Neural cell (in vitro differentiated cells): Measurements from ENCODE around the gene SHISA7. TPM values are rescaled to one million over a fixed set of nuclear protein-coding genes. Genes with fewer than 3 reads are reported as not detected.

ENCODE experiments used
- H2AFZ ChIP-seq: fragments of 200-600, 300-800 bp; sonication (generic), shearing (Covaris generic); 2 replicates; pipeline ENCODE4 v1.6.0; 2014; ENCODE audit warnings: low read depth, mild to moderate bottlenecking, antibody characterized with exemption, low read length, moderate library complexity
- H3F3A ChIP-seq: fragments of 200-600 bp; shearing (Covaris generic); 2 replicates; pipeline ENCODE4 v1.6.1; 2016; ENCODE audit warnings: mild to moderate bottlenecking, moderate library complexity, mixed read lengths, antibody characterized with exemption, low read length; ENCODE audit not compliant: insufficient read depth, poor library complexity, severe bottlenecking
- H3K27ac ChIP-seq: fragments of 200-600, 300-800 bp; sonication (generic), shearing (Covaris generic); 2 replicates; pipeline ENCODE4 v1.5.1; 2014; ENCODE audit warnings: mild to moderate bottlenecking, low read length, moderate library complexity
- H3K27me3 ChIP-seq: fragments of 300-800, 200-600 bp; sonication (generic), shearing (Covaris generic); 2 replicates; pipeline ENCODE4 v1.6.0; 2014; ENCODE audit warnings: mild to moderate bottlenecking, low read depth, low read length, moderate library complexity; ENCODE audit not compliant: insufficient read depth
- H3K36me3 ChIP-seq: fragments of 300-800, 200-600 bp; sonication (generic), shearing (Covaris generic); 2 replicates; pipeline ENCODE4 v1.5.1; 2014; ENCODE audit warnings: mild to moderate bottlenecking, antibody characterized with exemption, low read length, moderate library complexity; ENCODE audit not compliant: insufficient read depth
- H3K4me2 ChIP-seq: fragments of 300-800, 200-600 bp; sonication (generic), shearing (Covaris generic); 2 replicates; pipeline ENCODE4 v1.6.0; 2014; ENCODE audit warnings: mild to moderate bottlenecking, low read length
- H3K4me3 ChIP-seq: fragments of 300-800, 200-600 bp; sonication (generic), shearing (Covaris generic); 2 replicates; pipeline ENCODE4 v1.5.1; 2014; ENCODE audit warnings: mild to moderate bottlenecking, low read length, moderate library complexity
- H3K79me2 ChIP-seq: fragments of 200-600 bp; shearing (Covaris generic); replicated peaks from 2 replicates; pipeline ENCODE4 v1.6.0; 2014; ENCODE audit warnings: mild to moderate bottlenecking, low read length, moderate library complexity; ENCODE audit not compliant: insufficient read depth
- H3K9ac ChIP-seq: fragments of 300-800, 200-600 bp; sonication (generic), shearing (Covaris generic); 2 replicates; pipeline ENCODE4 v1.6.1; 2016; ENCODE audit warnings: mild to moderate bottlenecking, low read length, mixed read lengths
- H3K9me2 ChIP-seq: fragments of 200-600 bp; shearing (Covaris generic); 2 replicates; pipeline ENCODE4 v1.6.1; 2016; ENCODE audit warnings: mild to moderate bottlenecking, low read length, mixed read lengths; ENCODE audit not compliant: insufficient read depth
- H3K9me3 ChIP-seq: fragments of 200-600, 300-800 bp; sonication (generic), shearing (Covaris generic); 2 replicates; pipeline ENCODE4 v1.6.1; 2016; ENCODE audit warnings: mild to moderate bottlenecking, mixed run types, low read length, moderate library complexity, mixed read lengths
- H4K20me1 ChIP-seq: fragments of 200-600 bp; shearing (Covaris generic); 2 replicates; pipeline ENCODE4 v1.6.1; 2016; ENCODE audit warnings: mild to moderate bottlenecking, mixed run types; ENCODE audit not compliant: insufficient read depth
- EP300 ChIP-seq: fragments of 450-650 bp; conservative IDR thresholded peaks from 2 replicates; pipeline ENCODE4 v1.6.1; 2014; ENCODE audit warnings: antibody characterized with exemption, mild to moderate bottlenecking, moderate library complexity; ENCODE audit not compliant: poor library complexity, severe bottlenecking
- EZH2 ChIP-seq: fragments of 200-600, 300-800 bp; shearing (Covaris generic), sonication (generic); IDR thresholded peaks from 2 replicates; pipeline ENCODE4 v1.6.1; 2014; ENCODE audit warnings: antibody characterized with exemption, low read length, borderline replicate concordance, mild to moderate bottlenecking; ENCODE audit not compliant: insufficient read depth, poor library complexity, severe bottlenecking
- MXI1 ChIP-seq: fragments of 450-650 bp; conservative IDR thresholded peaks from 2 replicates; pipeline ENCODE4 v1.6.1; 2014; ENCODE audit warnings: antibody characterized with exemption, mild to moderate bottlenecking; ENCODE audit not compliant: poor library complexity, severe bottlenecking
- POLR2AphosphoS5 ChIP-seq: IDR thresholded peaks from 2 replicates; pipeline ENCODE4 v1.6.1; 2012
- RAD21 ChIP-seq: fragments of 450-650 bp; conservative IDR thresholded peaks from 2 replicates; pipeline ENCODE4 v1.6.1; 2014; ENCODE audit warnings: antibody characterized with exemption, mild to moderate bottlenecking, moderate library complexity
- SMC3 ChIP-seq: fragments of 450-650 bp; conservative IDR thresholded peaks from 2 replicates; pipeline ENCODE4 v1.6.1; 2014; ENCODE audit warnings: antibody characterized with exemption, mild to moderate bottlenecking, moderate library complexity; ENCODE audit not compliant: poor library complexity
- TAF1 ChIP-seq: IDR thresholded peaks from 2 replicates; pipeline ENCODE4 v1.6.1; 2012; ENCODE audit warnings: low read depth
- polyA plus RNA-seq: library from polyadenylated mRNA; depleted of rRNA; stranded (reverse); fragments of >200 nt; gene quantifications from 2 replicates; pipeline ENCODE4 v1.2.3, GENCODE V29; 2014
- TF ChIP-seq, protein P1 (sequence below): fragments of 450-650 bp; IDR thresholded peaks from 2 replicates; pipeline ENCODE4 v1.5.1; 2014; ENCODE audit warnings: antibody characterized with exemption, mild to moderate bottlenecking, moderate library complexity; ENCODE audit not compliant: poor library complexity, severe bottlenecking
- TF ChIP-seq, protein P2 (sequence below): IDR thresholded peaks from 2 replicates; pipeline ENCODE4 v1.6.1; 2012; ENCODE audit warnings: borderline replicate concordance

The SHISA7 gene
- polyA plus RNA-seq, 1 donor from 2014 or later = 4.5 TPM

DNA sequence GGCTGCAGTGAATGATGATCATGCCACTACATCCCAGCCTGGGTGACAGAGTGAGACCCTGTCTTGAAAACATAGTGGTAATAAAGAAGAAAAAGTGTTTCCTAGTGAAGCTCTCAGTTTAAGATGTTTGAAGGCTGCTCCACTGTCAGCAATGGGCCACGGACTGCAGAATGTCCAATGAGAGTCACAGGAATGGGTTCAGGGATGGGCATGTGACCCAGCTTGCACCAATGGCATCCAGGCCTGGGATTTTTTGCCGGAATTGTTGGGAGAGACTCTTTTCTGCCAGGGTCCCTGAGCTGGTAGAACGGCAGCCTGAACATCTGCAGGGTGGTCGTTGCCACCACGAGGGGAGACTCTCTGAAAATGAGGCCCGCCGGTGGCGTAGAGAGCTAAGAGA, 6.3 kb downstream of the SHISA7 start:
- Histone ChIP-seq H2AFZ (no peak overlapping the region), H3K9me2 (no peaks in the 10 kb centered on the region), H3K36me3 (peaks cover 7% of the 10 kb centered on the region), H3K9ac (no peak overlapping the region), H3K79me2 (no peaks in the 10 kb centered on the region), H3K4me2 (no peak overlapping the region), H3F3A (no peaks in the 10 kb centered on the region), H3K4me3 (no peak overlapping the region), H4K20me1 (peaks cover 6% of the 10 kb centered on the region), H3K9me3 (no peaks in the 10 kb centered on the region), H3K27ac (no peak overlapping the region), H3K27me3 (peaks cover 36% of the 10 kb centered on the region)
- TF ChIP-seq RAD21 (no peak), SMC3 (no peak), EZH2 (no peak), MXI1 (no peak), EP300 (no peak), TAF1 (no peak), POLR2AphosphoS5 (no peak)
- TF ChIP-seq, protein P1, sequence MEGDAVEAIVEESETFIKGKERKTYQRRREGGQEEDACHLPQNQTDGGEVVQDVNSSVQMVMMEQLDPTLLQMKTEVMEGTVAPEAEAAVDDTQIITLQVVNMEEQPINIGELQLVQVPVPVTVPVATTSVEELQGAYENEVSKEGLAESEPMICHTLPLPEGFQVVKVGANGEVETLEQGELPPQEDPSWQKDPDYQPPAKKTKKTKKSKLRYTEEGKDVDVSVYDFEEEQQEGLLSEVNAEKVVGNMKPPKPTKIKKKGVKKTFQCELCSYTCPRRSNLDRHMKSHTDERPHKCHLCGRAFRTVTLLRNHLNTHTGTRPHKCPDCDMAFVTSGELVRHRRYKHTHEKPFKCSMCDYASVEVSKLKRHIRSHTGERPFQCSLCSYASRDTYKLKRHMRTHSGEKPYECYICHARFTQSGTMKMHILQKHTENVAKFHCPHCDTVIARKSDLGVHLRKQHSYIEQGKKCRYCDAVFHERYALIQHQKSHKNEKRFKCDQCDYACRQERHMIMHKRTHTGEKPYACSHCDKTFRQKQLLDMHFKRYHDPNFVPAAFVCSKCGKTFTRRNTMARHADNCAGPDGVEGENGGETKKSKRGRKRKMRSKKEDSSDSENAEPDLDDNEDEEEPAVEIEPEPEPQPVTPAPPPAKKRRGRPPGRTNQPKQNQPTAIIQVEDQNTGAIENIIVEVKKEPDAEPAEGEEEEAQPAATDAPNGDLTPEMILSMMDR = no peak
- TF ChIP-seq, protein P2, sequence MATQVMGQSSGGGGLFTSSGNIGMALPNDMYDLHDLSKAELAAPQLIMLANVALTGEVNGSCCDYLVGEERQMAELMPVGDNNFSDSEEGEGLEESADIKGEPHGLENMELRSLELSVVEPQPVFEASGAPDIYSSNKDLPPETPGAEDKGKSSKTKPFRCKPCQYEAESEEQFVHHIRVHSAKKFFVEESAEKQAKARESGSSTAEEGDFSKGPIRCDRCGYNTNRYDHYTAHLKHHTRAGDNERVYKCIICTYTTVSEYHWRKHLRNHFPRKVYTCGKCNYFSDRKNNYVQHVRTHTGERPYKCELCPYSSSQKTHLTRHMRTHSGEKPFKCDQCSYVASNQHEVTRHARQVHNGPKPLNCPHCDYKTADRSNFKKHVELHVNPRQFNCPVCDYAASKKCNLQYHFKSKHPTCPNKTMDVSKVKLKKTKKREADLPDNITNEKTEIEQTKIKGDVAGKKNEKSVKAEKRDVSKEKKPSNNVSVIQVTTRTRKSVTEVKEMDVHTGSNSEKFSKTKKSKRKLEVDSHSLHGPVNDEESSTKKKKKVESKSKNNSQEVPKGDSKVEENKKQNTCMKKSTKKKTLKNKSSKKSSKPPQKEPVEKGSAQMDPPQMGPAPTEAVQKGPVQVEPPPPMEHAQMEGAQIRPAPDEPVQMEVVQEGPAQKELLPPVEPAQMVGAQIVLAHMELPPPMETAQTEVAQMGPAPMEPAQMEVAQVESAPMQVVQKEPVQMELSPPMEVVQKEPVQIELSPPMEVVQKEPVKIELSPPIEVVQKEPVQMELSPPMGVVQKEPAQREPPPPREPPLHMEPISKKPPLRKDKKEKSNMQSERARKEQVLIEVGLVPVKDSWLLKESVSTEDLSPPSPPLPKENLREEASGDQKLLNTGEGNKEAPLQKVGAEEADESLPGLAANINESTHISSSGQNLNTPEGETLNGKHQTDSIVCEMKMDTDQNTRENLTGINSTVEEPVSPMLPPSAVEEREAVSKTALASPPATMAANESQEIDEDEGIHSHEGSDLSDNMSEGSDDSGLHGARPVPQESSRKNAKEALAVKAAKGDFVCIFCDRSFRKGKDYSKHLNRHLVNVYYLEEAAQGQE = no peak

DNA sequence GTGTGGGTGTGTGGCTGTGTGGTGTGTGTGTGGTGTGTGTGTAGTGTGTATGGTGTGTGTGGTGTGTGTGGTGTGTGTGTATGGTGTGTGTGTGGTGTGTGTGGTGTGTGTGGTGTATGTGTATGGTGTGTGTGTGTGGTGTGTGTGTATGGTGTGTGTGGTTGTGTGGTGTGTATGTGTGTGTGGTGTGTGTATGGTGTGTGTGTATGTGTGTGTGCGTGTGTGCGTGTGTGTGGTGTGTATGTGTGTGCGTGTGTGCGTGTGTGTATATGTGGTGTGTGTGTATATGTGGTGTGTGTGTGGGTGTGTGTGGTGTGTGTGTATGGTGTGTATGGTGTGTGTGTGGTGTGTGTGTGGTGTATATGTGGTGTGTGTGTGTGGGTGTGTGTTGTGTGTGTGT, 8.1 kb downstream of the SHISA7 start:
- H3K9me2 ChIP-seq = no peaks in the 10 kb centered on the region
- no peak overlapping the region for H3K9ac ChIP-seq
- H4K20me1 ChIP-seq = no peaks in the 10 kb centered on the region
- H3K4me3 ChIP-seq = no peak overlapping the region
- no peak overlapping the region for H2AFZ ChIP-seq
- no peaks in the 10 kb centered on the region for H3K79me2 ChIP-seq
- H3K27me3 ChIP-seq = peaks cover 18% of the 10 kb centered on the region
- H3K36me3 ChIP-seq = peaks cover 24% of the 10 kb centered on the region
- TF ChIP-seq, protein P2 = no peak
- TF ChIP-seq EZH2 (no peak), POLR2AphosphoS5 (no peak), MXI1 (no peak), EP300 (no peak), RAD21 (no peak), SMC3 (no peak), TAF1 (no peak)
- TF ChIP-seq, protein P1 = no peak
- H3K9me3 ChIP-seq = no peaks in the 10 kb centered on the region
- no peak overlapping the region for H3K27ac ChIP-seq
- no peak overlapping the region for H3K4me2 ChIP-seq
- no peaks in the 10 kb centered on the region for H3F3A ChIP-seq
